Measurements from ENCODE around the gene SCN4A. TPM values are rescaled to one million over a fixed set of nuclear protein-coding genes. Genes with fewer than 3 reads are reported as not detected.

SCN4A gene
- total RNA-seq, 3 donors from 2014 or later (not counting 1 experiment from before 2014, with no cell fraction given) = 0.10 to 0.14 (median 0.14) TPM

- H3K36me3 ChIP-seq (ENCODE audit: control insufficient read depth, insufficient read depth, low read length) = no peaks in the 10 kb centered on the region
- H3K27ac Mint-ChIP-seq = no peak overlapping the region
- H3K9me3 ChIP-seq (ENCODE audit: control insufficient read depth, insufficient read depth, low read length) = no peaks in the 10 kb centered on the region
- H3K4me3 Mint-ChIP-seq = no peak overlapping the region
- TF ChIP-seq CTCF (IDR thresholded peaks at IDR 0.05) = no peak
- H3K27me3 Mint-ChIP-seq (ENCODE audit: low read depth in 2 of 2) = peaks cover 0 to 3% of the 10 kb centered on the region in 2 donors
- H3K4me1 Mint-ChIP-seq = peaks cover 0 to 13% of the 10 kb centered on the region in 2 donors
- no peak overlapping the region for H3K27ac ChIP-seq (ENCODE audit: low read length)
- DNase-seq (no peak), ATAC-seq (no peak)
- intact Hi-C loops (cut with micrococcal nuclease) = no loop called here
- H3K4me3 ChIP-seq (ENCODE audit: low read length) = no peak overlapping the region
- H3K36me3 Mint-ChIP-seq = no peaks in the 10 kb centered on the region
- WGBS (ENCODE audit: insufficient coverage) = 66% methylated on average over 3 of the region's 3 CpGs
- no peaks in the 10 kb centered on the region for H3K27me3 ChIP-seq (ENCODE audit: control insufficient read depth, insufficient read depth, low read length)
- H3K9me3 Mint-ChIP-seq = no peaks in the 10 kb centered on the region
- no peaks in the 10 kb centered on the region for H3K4me1 ChIP-seq (ENCODE audit: control insufficient read depth, insufficient read depth, low read length)
These were observed 4.0 kb upstream of the SCN4A start for GRCh38 chr17:63976702-63977101.

GRCh38 chr17:63975541-63976092 lies 2.9 kb upstream of the SCN4A start:
- Mint-ChIP-seq H3K27me3 (ENCODE audit: low read depth in 2 of 2) (peaks cover 0 to 3% of the 10 kb centered on the region in 2 donors), H3K27ac (no peak overlapping the region), H3K4me1 (peaks cover 0 to 16% of the 10 kb centered on the region in 2 donors), H3K9me3 (no peaks in the 10 kb centered on the region), H3K4me3 (no peak overlapping the region), H3K36me3 (no peaks in the 10 kb centered on the region)
- Histone ChIP-seq H3K9me3 (ENCODE audit: control insufficient read depth, insufficient read depth, low read length) (no peaks in the 10 kb centered on the region), H3K27ac (ENCODE audit: low read length) (no peak overlapping the region), H3K4me1 (ENCODE audit: control insufficient read depth, insufficient read depth, low read length) (peaks cover 4% of the 10 kb centered on the region), H3K27me3 (ENCODE audit: control insufficient read depth, insufficient read depth, low read length) (no peaks in the 10 kb centered on the region), H3K36me3 (ENCODE audit: control insufficient read depth, insufficient read depth, low read length) (no peaks in the 10 kb centered on the region), H3K4me3 (ENCODE audit: low read length) (no peak overlapping the region)
- no peak for TF ChIP-seq CTCF (IDR thresholded peaks at IDR 0.05)
- WGBS (ENCODE audit: insufficient coverage) = 69% methylated on average over 2 of the region's 2 CpGs
- DNase-seq = no peak
- intact Hi-C loops (cut with micrococcal nuclease) = no loop called here
- no peak for ATAC-seq

- ATAC-seq = no peak
- WGBS (ENCODE audit: insufficient coverage) = 84% methylated on average over 10 of the region's 10 CpGs
These were observed 2.0 kb upstream of the SCN4A start for GRCh38 chr17:63974594-63975192.

More at GRCh38 chr17:63974594-63975192, 2.0 kb upstream of the SCN4A start:
- H3K4me1 Mint-ChIP-seq = peaks cover 7 to 25% of the 10 kb centered on the region in 2 donors
- H3K27me3 Mint-ChIP-seq (ENCODE audit: low read depth in 2 of 2) = peaks cover 0 to 3% of the 10 kb centered on the region in 2 donors
- intact Hi-C loops (cut with micrococcal nuclease) = no loop called here
- Histone ChIP-seq H3K4me3 (ENCODE audit: low read length) (no peak overlapping the region), H3K36me3 (ENCODE audit: control insufficient read depth, insufficient read depth, low read length) (no peaks in the 10 kb centered on the region), H3K9me3 (ENCODE audit: control insufficient read depth, insufficient read depth, low read length) (no peaks in the 10 kb centered on the region), H3K27me3 (ENCODE audit: control insufficient read depth, insufficient read depth, low read length) (no peaks in the 10 kb centered on the region), H3K27ac (ENCODE audit: low read length) (no peak overlapping the region), H3K4me1 (ENCODE audit: control insufficient read depth, insufficient read depth, low read length) (peaks cover 12% of the 10 kb centered on the region)
- no peaks in the 10 kb centered on the region for H3K36me3 Mint-ChIP-seq
- H3K9me3 Mint-ChIP-seq = no peaks in the 10 kb centered on the region
- DNase-seq = no peak
- H3K4me3 Mint-ChIP-seq = no peak overlapping the region
- no peak for TF ChIP-seq CTCF (IDR thresholded peaks at IDR 0.05)
- H3K27ac Mint-ChIP-seq = no peak overlapping the region
